A673 (cell line): ENCODE measurements around the gene RPP38.

Experiments used
- CTCF ChIP-seq: fragments of 300-800, 200-600 bp; sonication (generic); conservative IDR thresholded peaks from 2 replicates; pipeline ENCODE4 v1.5.1; 2017; ENCODE audit warnings: low read depth, mild to moderate bottlenecking, antibody characterized with exemption, low read length, moderate library complexity, mixed read lengths
- EZH2 ChIP-seq: fragments of 200-600 bp; sonication (generic); IDR thresholded peaks from 2 replicates; pipeline ENCODE4 v1.6.1; 2017; ENCODE audit warnings: borderline replicate concordance, low read depth, mild to moderate bottlenecking, mixed read lengths, antibody characterized with exemption, low read length; ENCODE audit not compliant: poor library complexity, severe bottlenecking

GRCh38 chr10:15069230-15069629 is 27.9 kb upstream of the RPP38 start:
- TF ChIP-seq CTCF: no peak
- no peak for TF ChIP-seq EZH2
